SK-N-SH (cell line): ENCODE data around the gene CTU1. TPM values are rescaled to one million over a fixed set of nuclear protein-coding genes. Genes with fewer than 3 reads are reported as not detected.

ENCODE experiments used
- CTCF ChIA-PET: fragments of 300-600, 350-600 bp; formaldehyde crosslinking; extraction: SDS; loops from one replicate; lab custom pipeline; 2021; lab: Yijun Ruan, JAX
- POLR2A ChIA-PET: fragments of 350-600 bp; sonication (Branson Sonifier 250); formaldehyde crosslinking; extraction: SDS; loops from one replicate; lab custom pipeline; 2020; ENCODE audit warnings: antibody characterized with exemption, inconsistent platforms; lab: Yijun Ruan, JAX
- DNase-seq: peaks from one replicate; pipeline ENCODE4 v3.0.0; 2012
- H2AFZ ChIP-seq: fragments of 200-600 bp; sonication (generic); 2 replicates; pipeline ENCODE4 v1.8.1; 2016; ENCODE audit warnings: antibody characterized with exemption, mild to moderate bottlenecking, low read depth
- H3F3A ChIP-seq: fragments of 200-600 bp; sonication (generic); replicated peaks from 2 replicates; pipeline ENCODE3; 2016; ENCODE audit warnings: antibody characterized with exemption, mild to moderate bottlenecking; ENCODE audit not compliant: insufficient read depth
- H3K27ac ChIP-seq, 2 experiments: fragments of 200-500 bp in 1 of 2; fragments of 200-600 bp in 1 of 2; sonication (Bioruptor generic) in 1 of 2; sonication (generic), shearing (Covaris generic) in 1 of 2; 2 replicates each; pipeline versions ENCODE4 v1.5.1 to v1.6.1; 2014 to 2016; ENCODE audit warnings: low read depth in 2 of 2, inconsistent platforms in 1 of 2, low read length in 1 of 2, mild to moderate bottlenecking in 1 of 2, mixed read lengths in 1 of 2
- H3K27me3 ChIP-seq: fragments of 200-600 bp; sonication (generic), shearing (Covaris generic); 2 replicates; pipeline ENCODE4 v1.6.1; 2016; ENCODE audit warnings: mixed run types; ENCODE audit not compliant: insufficient read depth
- H3K36me3 ChIP-seq, 2 experiments: fragments of 200-500 bp in 1 of 2; fragments of 200-600 bp in 1 of 2; sonication (Bioruptor generic) in 1 of 2; sonication (generic) in 1 of 2; replicated peaks in 1 of 2; 2 replicates each; pipeline versions ENCODE3 to v1.5.1; 2014 to 2016; ENCODE audit warnings: low read length in 1 of 2, mild to moderate bottlenecking in 1 of 2; ENCODE audit not compliant: insufficient read depth in 2 of 2, control insufficient read depth in 1 of 2
- H3K4me1 ChIP-seq, 2 experiments: fragments of 200-500 bp in 1 of 2; fragments of 200-600 bp in 1 of 2; sonication (Bioruptor generic) in 1 of 2; sonication (generic), shearing (Covaris generic) in 1 of 2; 2 replicates each; pipeline versions ENCODE4 v1.5.1 to v1.6.1; 2014 to 2016; ENCODE audit warnings: low read depth in 1 of 2, low read length in 1 of 2, mixed run types in 1 of 2; ENCODE audit not compliant: insufficient read depth in 2 of 2, control insufficient read depth in 1 of 2
- H3K4me2 ChIP-seq: fragments of 200-600 bp; sonication (generic), shearing (Covaris generic); 2 replicates; pipeline ENCODE4 v1.6.1; 2017; ENCODE audit warnings: mixed run types
- H3K4me3 ChIP-seq, 2 experiments: fragments of 200-500 bp in 1 of 2; fragments of 200-600 bp in 1 of 2; sonication (Bioruptor generic) in 1 of 2; sonication (generic), shearing (Covaris generic) in 1 of 2; 2 replicates each; pipeline versions ENCODE4 v1.5.1 to v1.8.1; 2014 to 2016; ENCODE audit warnings: low read depth in 2 of 2, inconsistent platforms in 1 of 2, low read length in 1 of 2, mild to moderate bottlenecking in 1 of 2, mixed read lengths in 1 of 2, moderate library complexity in 1 of 2
- H3K79me2 ChIP-seq: fragments of 200-600 bp; sonication (generic); 2 replicates; pipeline ENCODE4 v1.8.1; 2017; ENCODE audit warnings: mild to moderate bottlenecking; ENCODE audit not compliant: insufficient read depth
- H3K9ac ChIP-seq: fragments of 200-600 bp; sonication (generic); 2 replicates; pipeline ENCODE4 v1.6.1; 2017; ENCODE audit warnings: mixed run types
- H3K9me2 ChIP-seq: fragments of 200-600 bp; sonication (generic); 2 replicates; pipeline ENCODE4 v1.6.1; 2017; ENCODE audit warnings: mixed run types
- H3K9me3 ChIP-seq: fragments of 200-600 bp; sonication (generic); 2 replicates; pipeline ENCODE4 v1.6.1; 2017; ENCODE audit warnings: mixed run types, mild to moderate bottlenecking, moderate library complexity
- H4K20me1 ChIP-seq: fragments of 200-600 bp; sonication (generic); 2 replicates; pipeline ENCODE4 v1.6.1; 2017; ENCODE audit warnings: mild to moderate bottlenecking, mixed run types; ENCODE audit not compliant: insufficient read depth
- CHD2 ChIP-seq: fragments of 150-350 bp; IDR thresholded peaks from 2 replicates; pipeline ENCODE4 v1.6.1; 2018; ENCODE audit warnings: low read length; ENCODE audit not compliant: partially characterized antibody
- ELF1 ChIP-seq: IDR thresholded peaks from 2 replicates; pipeline ENCODE4 v1.4.0; 2012
- EP300 ChIP-seq, 2 experiments: IDR thresholded peaks; 2 replicates each; pipeline versions ENCODE4 v1.4.0 to v1.6.1; 2012; ENCODE audit warnings: borderline replicate concordance in 1 of 2, low read depth in 1 of 2, low read length in 1 of 2
- FOXJ3 ChIP-seq: sonication (generic); formaldehyde crosslinking; IDR thresholded peaks from 2 replicates; pipeline ENCODE4 v1.5.1; 2020; ENCODE audit warnings: mild to moderate bottlenecking, missing genetic modification reagents
- GATA2 ChIP-seq: sonication (generic); formaldehyde crosslinking; IDR thresholded peaks from 2 replicates; pipeline ENCODE4 v1.5.0; 2020; ENCODE audit warnings: mild to moderate bottlenecking, missing genetic modification reagents
- NRF1 ChIP-seq: IDR thresholded peaks from 2 replicates; pipeline ENCODE4 v1.6.1; 2012; ENCODE audit warnings: low read depth, mild to moderate bottlenecking, low read length
- POLR2AphosphoS5 ChIP-seq: IDR thresholded peaks from 2 replicates; pipeline ENCODE4 v1.6.1; 2012; ENCODE audit warnings: low read depth, low read length
- RCOR1 ChIP-seq: fragments of 150-350 bp; IDR thresholded peaks from 2 replicates; pipeline ENCODE4 v1.6.1; 2017; ENCODE audit warnings: antibody characterized with exemption, low read length
- RFX5 ChIP-seq: IDR thresholded peaks from 2 replicates; pipeline ENCODE4 v1.6.1; 2012; ENCODE audit warnings: mild to moderate bottlenecking, improper control_type of control experiment, low read length
- SIN3A ChIP-seq: IDR thresholded peaks from 2 replicates; pipeline ENCODE4 v1.6.1; 2012; ENCODE audit warnings: low read depth, mild to moderate bottlenecking, low read length, moderate library complexity, borderline replicate concordance
- SMC3 ChIP-seq: IDR thresholded peaks from 2 replicates; pipeline ENCODE4 v1.6.1; 2012; ENCODE audit warnings: low read depth, low read length, improper control_type of control experiment
- TAF1 ChIP-seq: IDR thresholded peaks from 2 replicates; pipeline ENCODE4 v1.6.1; 2012; ENCODE audit warnings: low read depth, mild to moderate bottlenecking, low read length, moderate library complexity, borderline replicate concordance
- TEAD4 ChIP-seq: IDR thresholded peaks from 2 replicates; pipeline ENCODE4 v1.4.0; 2012; ENCODE audit warnings: mild to moderate bottlenecking, borderline replicate concordance; ENCODE audit not compliant: insufficient read depth
- YY1 ChIP-seq: IDR thresholded peaks from 2 replicates; pipeline ENCODE4 v1.4.0; 2012; ENCODE audit warnings: low read depth, mild to moderate bottlenecking
- WGBS: methylation state at CpG from one replicate; pipeline ENCODE4 v1.1.6; 2017; ENCODE audit warnings: low lambda C conversion rate; 5-methylcytosine and 5-hydroxymethylcytosine counted together
- polyA plus RNA-seq, 3 experiments: library from polyadenylated mRNA; depleted of rRNA; stranded (reverse); fragments of >200 nt; gene quantifications; 2 replicates each; pipeline ENCODE4 v1.2.3, GENCODE V29; 2012
- TF ChIP-seq, protein P1 (sequence below): fragments of 150-350 bp; IDR thresholded peaks from 2 replicates; pipeline ENCODE4 v1.6.1; 2016; ENCODE audit warnings: mild to moderate bottlenecking, low read depth, low read length
- TF ChIP-seq, protein P2 (sequence below): IDR thresholded peaks from 2 replicates; pipeline ENCODE4 v1.4.0; 2012; ENCODE audit warnings: low read depth, borderline replicate concordance

The CTU1 gene
- polyA plus RNA-seq, 1 of the 3 experiments (the other 2 are of a cell fraction), result 8.8 TPM

DNA sequence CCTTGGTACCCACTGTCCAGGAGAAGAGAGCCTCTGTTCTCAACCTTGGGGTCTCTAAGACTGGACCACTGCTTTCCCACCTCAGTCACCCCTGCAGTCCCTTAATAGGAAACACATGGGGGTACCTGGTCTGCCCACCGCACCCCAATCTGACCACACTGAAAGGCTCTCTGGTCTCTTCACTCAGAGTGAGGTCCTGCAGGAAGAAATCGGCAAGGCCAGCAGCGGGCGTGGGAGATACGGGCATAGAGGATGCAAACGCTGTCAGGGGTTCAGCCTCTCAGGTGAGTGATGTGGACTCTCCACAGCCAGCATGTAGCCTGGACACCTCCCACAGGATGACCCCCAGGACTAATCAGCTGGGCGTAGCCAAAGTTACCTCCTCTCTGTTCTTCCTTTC, 20.0 kb upstream of the CTU1 start:
- no peaks in the 10 kb centered on the region for H3F3A ChIP-seq
- no peaks in the 10 kb centered on the region for H4K20me1 ChIP-seq
- CTCF ChIA-PET, result no interaction called here
- no peak overlapping the region for H3K4me2 ChIP-seq
- H3K4me3 ChIP-seq, result no peak overlapping the region
- TF ChIP-seq TEAD4, result no peak
- TF ChIP-seq EP300 (IDR thresholded peaks at IDR 0.05; ENCODE audit: borderline replicate concordance in 1 of 2, low read depth in 1 of 2, low read length in 1 of 2), result no peak
- TF ChIP-seq RFX5, result no peak
- TF ChIP-seq CHD2, result no peak
- no peak for TF ChIP-seq SMC3
- TF ChIP-seq, protein P1, sequence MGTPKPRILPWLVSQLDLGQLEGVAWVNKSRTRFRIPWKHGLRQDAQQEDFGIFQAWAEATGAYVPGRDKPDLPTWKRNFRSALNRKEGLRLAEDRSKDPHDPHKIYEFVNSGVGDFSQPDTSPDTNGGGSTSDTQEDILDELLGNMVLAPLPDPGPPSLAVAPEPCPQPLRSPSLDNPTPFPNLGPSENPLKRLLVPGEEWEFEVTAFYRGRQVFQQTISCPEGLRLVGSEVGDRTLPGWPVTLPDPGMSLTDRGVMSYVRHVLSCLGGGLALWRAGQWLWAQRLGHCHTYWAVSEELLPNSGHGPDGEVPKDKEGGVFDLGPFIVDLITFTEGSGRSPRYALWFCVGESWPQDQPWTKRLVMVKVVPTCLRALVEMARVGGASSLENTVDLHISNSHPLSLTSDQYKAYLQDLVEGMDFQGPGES, result no peak
- TF ChIP-seq, protein P2, sequence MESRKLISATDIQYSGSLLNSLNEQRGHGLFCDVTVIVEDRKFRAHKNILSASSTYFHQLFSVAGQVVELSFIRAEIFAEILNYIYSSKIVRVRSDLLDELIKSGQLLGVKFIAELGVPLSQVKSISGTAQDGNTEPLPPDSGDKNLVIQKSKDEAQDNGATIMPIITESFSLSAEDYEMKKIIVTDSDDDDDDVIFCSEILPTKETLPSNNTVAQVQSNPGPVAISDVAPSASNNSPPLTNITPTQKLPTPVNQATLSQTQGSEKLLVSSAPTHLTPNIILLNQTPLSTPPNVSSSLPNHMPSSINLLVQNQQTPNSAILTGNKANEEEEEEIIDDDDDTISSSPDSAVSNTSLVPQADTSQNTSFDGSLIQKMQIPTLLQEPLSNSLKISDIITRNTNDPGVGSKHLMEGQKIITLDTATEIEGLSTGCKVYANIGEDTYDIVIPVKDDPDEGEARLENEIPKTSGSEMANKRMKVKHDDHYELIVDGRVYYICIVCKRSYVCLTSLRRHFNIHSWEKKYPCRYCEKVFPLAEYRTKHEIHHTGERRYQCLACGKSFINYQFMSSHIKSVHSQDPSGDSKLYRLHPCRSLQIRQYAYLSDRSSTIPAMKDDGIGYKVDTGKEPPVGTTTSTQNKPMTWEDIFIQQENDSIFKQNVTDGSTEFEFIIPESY, result no peak
- TF ChIP-seq NRF1, result no peak
- TF ChIP-seq SIN3A, result no peak
- no peak for TF ChIP-seq GATA2 (CRISPR knock-in tag)
- no peak for TF ChIP-seq RCOR1
- TF ChIP-seq YY1, result no peak
- no peak for TF ChIP-seq ELF1
- no peak for TF ChIP-seq TAF1
- TF ChIP-seq, all 33 proteins: peak for 0
- Histone ChIP-seq H3K36me3 (no peaks in the 10 kb centered on the region), H3K27me3 (peaks cover 80% of the 10 kb centered on the region), H3K9me2 (no peaks in the 10 kb centered on the region), H3K9me3 (no peaks in the 10 kb centered on the region), H3K4me1 (no peaks in the 10 kb centered on the region), H3K9ac (no peak overlapping the region), H3K27ac (no peak overlapping the region), H3K79me2 (no peaks in the 10 kb centered on the region), H2AFZ (no peak overlapping the region)
- POLR2A ChIA-PET, result no interaction called here
- no peak for DNase-seq
- 11% methylated on average over 7 of the region's 7 CpGs for WGBS

DNA sequence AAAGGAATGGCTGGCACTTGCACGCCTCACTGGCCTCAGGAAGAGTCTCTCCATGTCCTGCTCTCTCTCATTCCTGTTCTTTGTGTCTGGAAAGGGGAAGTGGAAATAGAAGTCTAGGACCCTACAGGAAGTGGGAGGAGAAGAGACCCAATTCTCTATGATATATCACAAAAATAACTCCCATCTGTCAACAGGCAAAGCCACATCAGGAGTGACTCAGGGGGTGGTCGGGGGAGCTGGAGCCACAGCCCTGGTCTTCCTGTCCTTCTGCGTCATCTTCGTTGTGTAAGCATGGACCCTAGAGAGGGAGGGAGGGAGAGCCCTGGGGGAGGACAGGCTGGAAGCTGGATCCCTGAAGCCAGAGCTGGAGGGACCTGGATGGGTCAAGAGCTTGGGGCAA, 19.5 kb upstream of the CTU1 start:
- WGBS, result 29% methylated on average over 4 of the region's 4 CpGs
- H3K27me3 ChIP-seq, result peaks cover 81% of the 10 kb centered on the region
- no peaks in the 10 kb centered on the region for H3K4me1 ChIP-seq
- TF ChIP-seq, protein P2, result no peak
- TF ChIP-seq ELF1 (no peak), SMC3 (no peak), FOXJ3 (CRISPR knock-in tag) (no peak), CHD2 (no peak), RFX5 (no peak), POLR2AphosphoS5 (no peak), TEAD4 (no peak)
- H3F3A ChIP-seq, result no peaks in the 10 kb centered on the region
- no peak overlapping the region for H3K4me3 ChIP-seq
- no peaks in the 10 kb centered on the region for H3K9me2 ChIP-seq
- H3K79me2 ChIP-seq, result no peaks in the 10 kb centered on the region
- no peaks in the 10 kb centered on the region for H4K20me1 ChIP-seq
- H3K9ac ChIP-seq, result no peak overlapping the region
- H3K36me3 ChIP-seq, result no peaks in the 10 kb centered on the region
- ChIA-PET CTCF (no interaction called here), POLR2A (no interaction called here)
- H3K27ac ChIP-seq, result no peak overlapping the region
- DNase-seq, result no peak
- H3K4me2 ChIP-seq, result no peak overlapping the region
- H2AFZ ChIP-seq, result no peak overlapping the region
- no peaks in the 10 kb centered on the region for H3K9me3 ChIP-seq
